K562 (cell line): Measurements from ENCODE around the gene ANO6. TPM values are rescaled to one million over a fixed set of nuclear protein-coding genes. Genes with fewer than 3 reads are reported as not detected.
A peak's percentile ranks its signal among the peaks of the same experiment; 100 is the strongest.

Source experiments
- ARNT ChIP-seq, 2 experiments: fragments of 450-650 bp; IDR thresholded peaks; 2 replicates each; pipeline ENCODE4 v1.6.1; 2016; ENCODE audit warnings: mild to moderate bottlenecking in 1 of 2
- CBX1 ChIP-seq: sonication (generic); IDR thresholded peaks from 2 replicates; pipeline ENCODE4 v1.6.1; 2016; ENCODE audit warnings: antibody characterized with exemption, low read depth, mild to moderate bottlenecking
- GTF2A2 ChIP-seq: IDR thresholded peaks from 2 replicates; pipeline ENCODE4 v1.6.1; 2016; ENCODE audit warnings: mild to moderate bottlenecking, missing genetic modification characterization, missing compliant biosample characterization
- LARP7 ChIP-seq: fragments of 450-650 bp; IDR thresholded peaks from 2 replicates; pipeline ENCODE4 v1.6.1; 2016
- MCM7 ChIP-seq, 2 experiments: fragments of 450-650 bp; IDR thresholded peaks; 2 replicates each; pipeline ENCODE4 v1.6.1; 2016 to 2018
- XRCC4 ChIP-seq: IDR thresholded peaks from one replicate; pipeline ENCODE4 v1.6.1; 2011; ENCODE audit not compliant: insufficient read depth, insufficient read length; ENCODE audit errors: extremely low read depth
- polyA plus RNA-seq, 8 experiments: library from polyadenylated mRNA; depleted of rRNA in 4 of 8; stranded (reverse) in 5 of 8; unstranded in 3 of 8; fragments of >200 nt; fragmentation: Nextera tagmentation in 2 of 8; fragmentation: Illumina TruSeq in 1 of 8; extraction: Ambion mirVana in 2 of 8; extraction: Trizol in 1 of 8; gene quantifications; 2 replicates each; pipeline versions ENCODE4 v1.2.1 to v1.2.3, GENCODE V29; 2011 to 2014; ENCODE audit warnings: inconsistent platforms in 1 of 8, missing spikeins in 1 of 8
- total RNA-seq, 7 experiments: library from RNA; depleted of rRNA in 6 of 7; stranded (reverse); fragments of >200 nt in 6 of 7; fragmentation: Illumina TruSeq in 2 of 7; extraction: Trizol in 2 of 7; gene quantifications; 2 replicates each; pipeline versions ENCODE4 v1.2.1 to v1.2.3, GENCODE V29; 2011 to 2021; ENCODE audit warnings: low replicate concordance in 1 of 7
- TF ChIP-seq, protein P1 (sequence below): fragments of 450-650 bp; IDR thresholded peaks from 2 replicates; pipeline ENCODE4 v1.7.0; 2016; ENCODE audit warnings: borderline replicate concordance
- TF ChIP-seq, protein P2 (sequence below): sonication (generic); formaldehyde crosslinking; IDR thresholded peaks from 2 replicates; pipeline ENCODE4 v1.8.0; 2023; ENCODE audit warnings: missing genetic modification reagents, mild to moderate bottlenecking, borderline replicate concordance
- TF ChIP-seq, protein P3 (sequence below): sonication (generic); formaldehyde crosslinking; IDR thresholded peaks from 2 replicates; pipeline ENCODE4 v1.8.1; 2023; ENCODE audit warnings: mild to moderate bottlenecking, missing genetic modification reagents
- TF ChIP-seq, protein P4 (sequence below): fragments of 250-450 bp; sonication (Bioruptor Pico); IDR thresholded peaks from 2 replicates; pipeline ENCODE4 v1.9.0; 2021; ENCODE audit warnings: mild to moderate bottlenecking
- TF ChIP-seq, protein P5 (sequence below): fragments of 450-650 bp; IDR thresholded peaks from 2 replicates; pipeline ENCODE4 v1.6.1; 2016; ENCODE audit warnings: antibody characterized with exemption

Gene ANO6
- total and polyA plus RNA-seq, 9 of the 15 experiments (the other 6 are each of a cell fraction or from before 2014, with no cell fraction given), result 3.5 to 24.7 (median 20.3) TPM

DNA sequence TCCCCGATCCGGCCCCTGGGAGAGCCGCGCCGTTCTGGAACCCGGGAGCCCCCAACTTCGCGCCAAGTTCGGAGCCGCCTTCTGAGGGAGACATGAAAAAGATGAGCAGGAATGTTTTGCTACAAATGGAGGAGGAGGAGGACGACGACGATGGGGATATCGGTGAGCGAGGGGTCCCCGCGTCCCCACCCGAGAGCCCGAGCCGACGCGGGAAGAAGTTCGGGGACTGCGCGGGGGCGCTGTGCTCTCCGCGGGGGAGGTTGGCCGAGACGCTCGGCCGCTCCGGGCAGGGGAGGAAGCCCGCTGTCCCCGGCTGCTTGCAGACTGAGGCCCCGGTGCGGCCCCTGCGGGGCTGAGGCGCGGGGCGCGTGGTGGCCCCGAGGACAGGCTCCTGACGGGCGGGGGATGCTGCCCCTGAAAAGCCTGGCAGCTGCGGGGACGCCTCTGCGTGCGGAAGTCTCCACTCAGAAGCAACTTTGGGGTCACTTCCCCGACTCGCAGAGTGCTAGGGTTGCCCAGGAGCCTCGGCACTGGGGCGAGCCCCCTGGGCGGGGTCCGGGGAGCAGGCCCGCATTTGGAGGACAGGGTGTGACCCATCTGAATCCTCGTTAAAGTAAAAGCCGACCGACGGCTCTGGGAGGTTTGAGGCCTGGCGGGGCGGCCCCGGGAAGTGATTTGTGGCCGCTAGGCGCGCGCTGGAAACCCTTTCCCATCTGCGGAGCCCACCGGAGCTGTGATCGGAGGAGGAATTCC, 511 bp downstream of the ANO6 start (continued):
- TF ChIP-seq MCM7 (IDR thresholded peaks at IDR 0.05), result no peak
- TF ChIP-seq, protein P1, sequence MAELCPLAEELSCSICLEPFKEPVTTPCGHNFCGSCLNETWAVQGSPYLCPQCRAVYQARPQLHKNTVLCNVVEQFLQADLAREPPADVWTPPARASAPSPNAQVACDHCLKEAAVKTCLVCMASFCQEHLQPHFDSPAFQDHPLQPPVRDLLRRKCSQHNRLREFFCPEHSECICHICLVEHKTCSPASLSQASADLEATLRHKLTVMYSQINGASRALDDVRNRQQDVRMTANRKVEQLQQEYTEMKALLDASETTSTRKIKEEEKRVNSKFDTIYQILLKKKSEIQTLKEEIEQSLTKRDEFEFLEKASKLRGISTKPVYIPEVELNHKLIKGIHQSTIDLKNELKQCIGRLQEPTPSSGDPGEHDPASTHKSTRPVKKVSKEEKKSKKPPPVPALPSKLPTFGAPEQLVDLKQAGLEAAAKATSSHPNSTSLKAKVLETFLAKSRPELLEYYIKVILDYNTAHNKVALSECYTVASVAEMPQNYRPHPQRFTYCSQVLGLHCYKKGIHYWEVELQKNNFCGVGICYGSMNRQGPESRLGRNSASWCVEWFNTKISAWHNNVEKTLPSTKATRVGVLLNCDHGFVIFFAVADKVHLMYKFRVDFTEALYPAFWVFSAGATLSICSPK, result no peak
- TF ChIP-seq, protein P2, sequence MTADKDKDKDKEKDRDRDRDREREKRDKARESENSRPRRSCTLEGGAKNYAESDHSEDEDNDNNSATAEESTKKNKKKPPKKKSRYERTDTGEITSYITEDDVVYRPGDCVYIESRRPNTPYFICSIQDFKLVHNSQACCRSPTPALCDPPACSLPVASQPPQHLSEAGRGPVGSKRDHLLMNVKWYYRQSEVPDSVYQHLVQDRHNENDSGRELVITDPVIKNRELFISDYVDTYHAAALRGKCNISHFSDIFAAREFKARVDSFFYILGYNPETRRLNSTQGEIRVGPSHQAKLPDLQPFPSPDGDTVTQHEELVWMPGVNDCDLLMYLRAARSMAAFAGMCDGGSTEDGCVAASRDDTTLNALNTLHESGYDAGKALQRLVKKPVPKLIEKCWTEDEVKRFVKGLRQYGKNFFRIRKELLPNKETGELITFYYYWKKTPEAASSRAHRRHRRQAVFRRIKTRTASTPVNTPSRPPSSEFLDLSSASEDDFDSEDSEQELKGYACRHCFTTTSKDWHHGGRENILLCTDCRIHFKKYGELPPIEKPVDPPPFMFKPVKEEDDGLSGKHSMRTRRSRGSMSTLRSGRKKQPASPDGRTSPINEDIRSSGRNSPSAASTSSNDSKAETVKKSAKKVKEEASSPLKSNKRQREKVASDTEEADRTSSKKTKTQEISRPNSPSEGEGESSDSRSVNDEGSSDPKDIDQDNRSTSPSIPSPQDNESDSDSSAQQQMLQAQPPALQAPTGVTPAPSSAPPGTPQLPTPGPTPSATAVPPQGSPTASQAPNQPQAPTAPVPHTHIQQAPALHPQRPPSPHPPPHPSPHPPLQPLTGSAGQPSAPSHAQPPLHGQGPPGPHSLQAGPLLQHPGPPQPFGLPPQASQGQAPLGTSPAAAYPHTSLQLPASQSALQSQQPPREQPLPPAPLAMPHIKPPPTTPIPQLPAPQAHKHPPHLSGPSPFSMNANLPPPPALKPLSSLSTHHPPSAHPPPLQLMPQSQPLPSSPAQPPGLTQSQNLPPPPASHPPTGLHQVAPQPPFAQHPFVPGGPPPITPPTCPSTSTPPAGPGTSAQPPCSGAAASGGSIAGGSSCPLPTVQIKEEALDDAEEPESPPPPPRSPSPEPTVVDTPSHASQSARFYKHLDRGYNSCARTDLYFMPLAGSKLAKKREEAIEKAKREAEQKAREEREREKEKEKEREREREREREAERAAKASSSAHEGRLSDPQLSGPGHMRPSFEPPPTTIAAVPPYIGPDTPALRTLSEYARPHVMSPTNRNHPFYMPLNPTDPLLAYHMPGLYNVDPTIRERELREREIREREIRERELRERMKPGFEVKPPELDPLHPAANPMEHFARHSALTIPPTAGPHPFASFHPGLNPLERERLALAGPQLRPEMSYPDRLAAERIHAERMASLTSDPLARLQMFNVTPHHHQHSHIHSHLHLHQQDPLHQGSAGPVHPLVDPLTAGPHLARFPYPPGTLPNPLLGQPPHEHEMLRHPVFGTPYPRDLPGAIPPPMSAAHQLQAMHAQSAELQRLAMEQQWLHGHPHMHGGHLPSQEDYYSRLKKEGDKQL (CRISPR knock-in tag), result no peak; the same call in 1 of the 2 replicates
- TF ChIP-seq CBX1, result no peak
- no peak for TF ChIP-seq XRCC4
- TF ChIP-seq, protein P3, sequence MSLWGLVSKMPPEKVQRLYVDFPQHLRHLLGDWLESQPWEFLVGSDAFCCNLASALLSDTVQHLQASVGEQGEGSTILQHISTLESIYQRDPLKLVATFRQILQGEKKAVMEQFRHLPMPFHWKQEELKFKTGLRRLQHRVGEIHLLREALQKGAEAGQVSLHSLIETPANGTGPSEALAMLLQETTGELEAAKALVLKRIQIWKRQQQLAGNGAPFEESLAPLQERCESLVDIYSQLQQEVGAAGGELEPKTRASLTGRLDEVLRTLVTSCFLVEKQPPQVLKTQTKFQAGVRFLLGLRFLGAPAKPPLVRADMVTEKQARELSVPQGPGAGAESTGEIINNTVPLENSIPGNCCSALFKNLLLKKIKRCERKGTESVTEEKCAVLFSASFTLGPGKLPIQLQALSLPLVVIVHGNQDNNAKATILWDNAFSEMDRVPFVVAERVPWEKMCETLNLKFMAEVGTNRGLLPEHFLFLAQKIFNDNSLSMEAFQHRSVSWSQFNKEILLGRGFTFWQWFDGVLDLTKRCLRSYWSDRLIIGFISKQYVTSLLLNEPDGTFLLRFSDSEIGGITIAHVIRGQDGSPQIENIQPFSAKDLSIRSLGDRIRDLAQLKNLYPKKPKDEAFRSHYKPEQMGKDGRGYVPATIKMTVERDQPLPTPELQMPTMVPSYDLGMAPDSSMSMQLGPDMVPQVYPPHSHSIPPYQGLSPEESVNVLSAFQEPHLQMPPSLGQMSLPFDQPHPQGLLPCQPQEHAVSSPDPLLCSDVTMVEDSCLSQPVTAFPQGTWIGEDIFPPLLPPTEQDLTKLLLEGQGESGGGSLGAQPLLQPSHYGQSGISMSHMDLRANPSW (CRISPR knock-in tag), result no peak; the same call in 1 of the 2 replicates
- no peak for TF ChIP-seq ARNT (IDR thresholded peaks at IDR 0.05)
- 0 out of 2 replicates have a peak, but pooled peaks have one; percentile 27 for TF ChIP-seq LARP7
- TF ChIP-seq, protein P4, sequence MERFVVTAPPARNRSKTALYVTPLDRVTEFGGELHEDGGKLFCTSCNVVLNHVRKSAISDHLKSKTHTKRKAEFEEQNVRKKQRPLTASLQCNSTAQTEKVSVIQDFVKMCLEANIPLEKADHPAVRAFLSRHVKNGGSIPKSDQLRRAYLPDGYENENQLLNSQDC, result no peak
- TF ChIP-seq, protein P5, sequence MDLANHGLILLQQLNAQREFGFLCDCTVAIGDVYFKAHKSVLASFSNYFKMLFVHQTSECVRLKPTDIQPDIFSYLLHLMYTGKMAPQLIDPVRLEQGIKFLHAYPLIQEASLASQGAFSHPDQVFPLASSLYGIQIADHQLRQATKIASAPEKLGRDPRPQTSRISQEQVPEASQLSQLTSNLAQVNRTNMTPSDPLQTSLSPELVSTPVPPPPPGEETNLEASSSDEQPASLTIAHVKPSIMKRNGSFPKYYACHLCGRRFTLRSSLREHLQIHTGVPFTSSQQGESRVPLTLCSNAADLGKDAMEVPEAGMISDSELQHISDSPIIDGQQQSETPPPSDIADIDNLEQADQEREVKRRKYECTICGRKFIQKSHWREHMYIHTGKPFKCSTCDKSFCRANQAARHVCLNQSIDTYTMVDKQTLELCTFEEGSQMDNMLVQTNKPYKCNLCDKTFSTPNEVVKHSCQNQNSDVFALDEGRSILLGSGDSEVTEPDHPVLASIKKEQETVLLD, result no peak
- TF ChIP-seq GTF2A2, result no peak
